ENCODE data around the gene GDPD4. TPM values are rescaled to one million over a fixed set of nuclear protein-coding genes. Genes with fewer than 3 reads are reported as not detected.

GDPD4 gene
- total RNA-seq, 4 donors from 2014 or later, result not detected

DNA sequence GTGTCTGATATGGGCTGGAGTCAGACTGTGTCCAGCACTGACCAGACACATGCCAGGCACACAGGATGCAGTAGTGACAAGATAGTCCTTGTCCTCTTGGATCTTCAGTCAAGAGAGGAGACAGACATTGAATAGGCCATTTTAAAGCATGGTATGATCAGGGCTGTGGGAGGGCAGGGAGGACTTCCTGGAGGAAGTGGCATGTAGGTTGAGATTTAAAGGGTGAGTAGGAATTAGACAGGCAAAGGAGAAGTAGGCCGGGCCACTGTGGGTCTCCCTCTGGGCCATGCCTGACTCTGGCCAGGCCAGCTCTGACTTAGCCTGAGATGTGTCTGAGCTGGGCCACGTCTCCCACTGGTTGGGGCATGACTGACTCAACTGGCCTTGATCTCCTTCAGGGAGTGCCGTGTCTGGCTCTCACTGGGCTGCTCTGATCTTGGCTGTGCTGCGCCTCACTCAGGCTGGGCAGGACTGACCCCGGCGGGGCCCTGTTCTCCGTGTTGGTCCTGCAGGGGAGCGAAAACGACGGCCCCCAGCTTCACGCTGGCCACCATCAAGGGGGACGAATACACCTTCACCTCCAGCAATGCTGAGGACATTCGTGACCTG, 102.2 kb downstream of the GDPD4 start:
- intact Hi-C loops (cut with DNase I), result no loop called here
- WGBS, result 97% methylated on average over 11 of the region's 13 CpGs
- Histone ChIP-seq H3K4me1 (no peaks in the 10 kb centered on the region), H3K27ac (replicated peaks in 1 of 4) (no peak overlapping the region), H3K4me3 (no peak overlapping the region), H3K27me3 (no peaks in the 10 kb centered on the region), H3K36me3 (no peaks in the 10 kb centered on the region), H3K9me3 (no peaks in the 10 kb centered on the region)
- no peak for DNase-seq (ENCODE audit: extremely low spot score)
- no peak for TF ChIP-seq POLR2A (IDR thresholded peaks at IDR 0.05; ENCODE audit: low read depth)
- no peak for TF ChIP-seq POLR2AphosphoS5 (IDR thresholded peaks at IDR 0.05)
- TF ChIP-seq CTCF (IDR thresholded peaks at IDR 0.05), result no peak
- no peak for TF ChIP-seq EP300 (IDR thresholded peaks at IDR 0.05)

DNA sequence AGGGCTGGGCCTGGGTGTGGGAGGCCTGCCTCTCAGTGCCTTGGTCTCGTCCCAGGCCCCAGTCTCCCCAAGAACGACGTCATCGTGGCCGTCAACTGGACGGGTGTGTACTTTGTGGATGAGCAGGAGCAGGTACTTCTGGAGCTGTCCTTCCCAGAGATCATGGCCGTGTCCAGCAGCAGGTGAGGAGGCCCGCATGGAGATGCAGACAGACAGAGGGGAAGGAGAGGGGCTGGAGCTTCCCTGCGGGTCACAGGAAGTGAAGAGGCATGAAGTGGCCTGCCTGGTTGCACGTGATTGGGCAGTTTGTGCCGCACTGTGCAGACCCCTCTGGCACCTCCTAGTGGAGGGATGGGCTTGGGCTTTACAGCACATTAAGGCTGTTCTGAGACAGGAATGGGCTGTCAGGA, 103.0 kb downstream of the GDPD4 start:
- Histone ChIP-seq H3K27me3 (peaks cover 0 to 7% (median 0%) of the 10 kb centered on the region in 4 donors), H3K27ac (replicated peaks in 1 of 4) (no peak overlapping the region), H3K4me1 (no peaks in the 10 kb centered on the region), H3K4me3 (no peak overlapping the region), H3K9me3 (no peaks in the 10 kb centered on the region), H3K36me3 (no peaks in the 10 kb centered on the region)
- no peak for DNase-seq (ENCODE audit: extremely low spot score)
- WGBS, result 76% methylated on average over 3 of the region's 11 CpGs
- intact Hi-C loops (cut with DNase I), result no loop called here
- no peak for TF ChIP-seq POLR2A (IDR thresholded peaks at IDR 0.05; ENCODE audit: low read depth)
- no peak for TF ChIP-seq EP300 (IDR thresholded peaks at IDR 0.05)
- TF ChIP-seq CTCF (IDR thresholded peaks at IDR 0.05), result no peak
- TF ChIP-seq POLR2AphosphoS5 (IDR thresholded peaks at IDR 0.05), result no peak

DNA sequence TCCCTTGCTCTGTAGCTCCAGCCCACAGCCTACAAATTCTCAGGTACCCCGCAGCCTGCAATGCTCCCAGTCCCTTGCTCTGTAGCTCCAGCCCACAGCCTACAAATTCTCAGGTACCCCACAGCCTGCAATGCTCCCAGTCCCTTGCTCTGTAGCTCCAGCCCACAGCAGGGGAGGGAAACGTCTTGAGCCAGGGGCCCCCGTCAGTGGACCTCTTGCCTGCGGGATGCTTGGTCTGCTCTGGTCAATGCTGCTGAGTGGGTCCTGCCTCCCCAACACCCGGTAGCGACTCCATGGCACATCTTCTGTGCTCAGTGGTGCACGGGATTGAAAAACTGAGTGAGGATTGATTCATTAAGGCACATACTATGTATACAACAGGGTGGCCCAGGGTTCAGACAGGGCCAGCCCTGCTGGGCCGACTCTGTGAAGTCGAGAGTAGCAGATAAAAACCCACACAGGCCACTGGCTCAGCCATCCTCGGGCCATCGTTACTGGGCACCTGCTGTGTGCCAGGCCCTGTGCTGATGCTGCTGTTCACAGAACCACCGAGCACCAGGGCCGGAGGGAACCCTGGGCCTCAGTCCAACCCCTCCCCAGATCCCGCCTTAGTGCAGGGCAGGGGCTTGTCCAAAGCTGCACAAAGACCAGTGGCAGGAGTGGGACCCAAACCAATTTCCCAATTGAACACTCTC, 103.7 kb downstream of the GDPD4 start:
- H3K4me1 ChIP-seq, result no peaks in the 10 kb centered on the region
- H3K27ac ChIP-seq (replicated peaks in 1 of 4), result no peak overlapping the region
- 91% methylated on average over 12 of the region's 14 CpGs for WGBS
- no peaks in the 10 kb centered on the region for H3K9me3 ChIP-seq
- DNase-seq (ENCODE audit: extremely low spot score), result no peak
- TF ChIP-seq POLR2AphosphoS5 (IDR thresholded peaks at IDR 0.05) (no peak), CTCF (IDR thresholded peaks at IDR 0.05) (no peak), EP300 (IDR thresholded peaks at IDR 0.05) (no peak), POLR2A (IDR thresholded peaks at IDR 0.05; ENCODE audit: low read depth) (no peak)
- intact Hi-C loops (cut with DNase I), result no loop called here
- H3K36me3 ChIP-seq, result no peaks in the 10 kb centered on the region
- H3K27me3 ChIP-seq, result peaks cover 0 to 11% (median 0%) of the 10 kb centered on the region in 4 donors
- no peak overlapping the region for H3K4me3 ChIP-seq

DNA sequence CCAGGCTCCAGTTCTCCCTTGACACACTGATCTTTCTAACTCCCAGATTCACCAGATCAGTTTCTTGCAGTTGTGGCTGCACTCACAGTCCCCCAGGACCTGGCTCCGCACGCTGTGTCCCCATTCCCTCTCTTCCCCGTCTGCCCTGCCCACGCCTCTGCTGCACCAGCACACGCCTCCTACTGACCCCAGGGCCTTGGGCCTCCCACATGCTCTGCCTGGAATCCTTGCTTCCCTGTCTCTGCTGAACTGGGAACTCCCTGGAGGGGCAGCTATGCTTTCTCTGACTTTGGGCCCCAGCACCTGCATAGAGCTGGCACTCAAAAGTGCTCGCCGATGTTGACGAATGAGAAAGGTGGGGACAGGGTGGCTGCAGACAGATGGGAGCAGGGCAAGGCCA, 104.5 kb downstream of the GDPD4 start:
- no peak for DNase-seq (ENCODE audit: extremely low spot score)
- 88% methylated on average over 8 of the region's 8 CpGs for WGBS
- Histone ChIP-seq H3K27ac (replicated peaks in 1 of 4) (no peak overlapping the region), H3K4me1 (no peaks in the 10 kb centered on the region), H3K9me3 (no peaks in the 10 kb centered on the region), H3K27me3 (peaks cover 0 to 17% (median 0%) of the 10 kb centered on the region in 4 donors), H3K36me3 (no peaks in the 10 kb centered on the region), H3K4me3 (no peak overlapping the region)
- no peak for TF ChIP-seq POLR2A (IDR thresholded peaks at IDR 0.05; ENCODE audit: low read depth)
- no peak for TF ChIP-seq EP300 (IDR thresholded peaks at IDR 0.05)
- no peak for TF ChIP-seq CTCF (IDR thresholded peaks at IDR 0.05)
- no peak for TF ChIP-seq POLR2AphosphoS5 (IDR thresholded peaks at IDR 0.05)
- intact Hi-C loops (cut with DNase I), result no loop called here

Measured in esophagus muscularis mucosa (tissue), 4 donors.